Brain microvascular endothelial cell (primary cell): Measurements from ENCODE around the gene LAMB4.

ENCODE experiments used
- DNase-seq: peaks from one replicate; pipeline ENCODE4 v3.0.0-alpha.2; 2020
- H3K27ac ChIP-seq: fragments of 250-450 bp; sonication (Bioruptor Pico); 2 replicates; pipeline ENCODE4 v1.5.1; 2020; ENCODE audit warnings: mild to moderate bottlenecking, moderate library complexity
- H3K27me3 ChIP-seq: fragments of 250-450 bp; sonication (Bioruptor Pico); replicated peaks from 2 replicates; pipeline ENCODE4 v1.5.1; 2020; ENCODE audit warnings: mild to moderate bottlenecking
- H3K36me3 ChIP-seq: fragments of 250-450 bp; sonication (Bioruptor Pico); replicated peaks from 2 replicates; pipeline ENCODE4 v1.5.1; 2020; ENCODE audit warnings: mild to moderate bottlenecking
- H3K4me3 ChIP-seq: 2 replicates; pipeline ENCODE4 v1.5.1; 2011; ENCODE audit warnings: low read depth, mild to moderate bottlenecking, control low read depth, low read length, moderate library complexity
- CTCF ChIP-seq: IDR thresholded peaks from 2 replicates; pipeline ENCODE4 v1.5.1; 2011; ENCODE audit warnings: low read depth, mild to moderate bottlenecking, moderate library complexity, low read length, control low read depth, inconsistent platforms; ENCODE audit errors: missing control alignments
- in situ Hi-C: cut with HindIII; loops from 2 replicates; pipeline ENCODE4 v1.10.0; 2017; ENCODE audit warnings: low sequenced_read_pairs, low pct_ligation_motif_present

Gene LAMB4

GRCh38 chr7:108014747-108015682 is 115.1 kb downstream of the LAMB4 start:
- no peak for DNase-seq
- Histone ChIP-seq H3K36me3 (no peaks in the 10 kb centered on the region), H3K4me3 (no peak overlapping the region), H3K27ac (peak overlapping the region; percentile 87), H3K27me3 (no peaks in the 10 kb centered on the region)
- TF ChIP-seq CTCF, result no peak
- in situ Hi-C loops, result loop anchor here (25.0 kb wide), 1 partner anchor 122 kb away; the partner anchor contains the start of gene LAMB4

GRCh38 chr7:108014215-108014614 is 115.9 kb downstream of the LAMB4 start:
- no peak for TF ChIP-seq CTCF
- in situ Hi-C loops, result loop anchor here (25.0 kb wide), 1 partner anchor 123 kb away; the partner anchor contains the start of gene LAMB4
- no peaks in the 10 kb centered on the region for H3K27me3 ChIP-seq
- DNase-seq, result no peak
- H3K27ac ChIP-seq, result peak overlapping the region; percentile 87
- no peaks in the 10 kb centered on the region for H3K36me3 ChIP-seq
- no peak overlapping the region for H3K4me3 ChIP-seq

GRCh38 chr7:108012499-108013430 is 117.4 kb downstream of the LAMB4 start:
- Histone ChIP-seq H3K27me3 (no peaks in the 10 kb centered on the region), H3K4me3 (no peak overlapping the region), H3K36me3 (no peaks in the 10 kb centered on the region), H3K27ac (peak overlapping the region; percentile 48)
- peak; percentile 66 for DNase-seq
- no peak for TF ChIP-seq CTCF
- in situ Hi-C loops, result loop anchor here (25.0 kb wide), 1 partner anchor 125 kb away; the partner anchor contains the start of gene LAMB4

- TF ChIP-seq CTCF, result no peak
- H3K4me3 ChIP-seq, result no peak overlapping the region
- DNase-seq, result no peak
Observed at GRCh38 chr7:108010377-108010776, 119.8 kb downstream of the LAMB4 start.

GRCh38 chr7:108009873-108010272 is 120.3 kb downstream of the LAMB4 start:
- Histone ChIP-seq H3K27ac (no peak overlapping the region), H3K27me3 (no peaks in the 10 kb centered on the region), H3K4me3 (no peak overlapping the region), H3K36me3 (no peaks in the 10 kb centered on the region)
- in situ Hi-C loops, result loop anchor here (25.0 kb wide), 1 partner anchor 127 kb away; the partner anchor contains the start of gene LAMB4
- DNase-seq, result no peak
- TF ChIP-seq CTCF, result no peak

More at GRCh38 chr7:108010377-108010776, 119.8 kb downstream of the LAMB4 start:
- Histone ChIP-seq H3K36me3 (no peaks in the 10 kb centered on the region), H3K27ac (no peak overlapping the region), H3K27me3 (no peaks in the 10 kb centered on the region)
- in situ Hi-C loops, result loop anchor here (25.0 kb wide), 1 partner anchor 127 kb away; the partner anchor contains the start of gene LAMB4
